ENCODE measurements around the gene MAP7. TPM values are rescaled to one million over a fixed set of nuclear protein-coding genes. Genes with fewer than 3 reads are reported as not detected.
"Not testable (repeated sequence)": the region's sequence is repeated elsewhere in the genome, so short reads cannot be mapped to it uniquely, and the experiment has no call there.

The MAP7 gene
- total RNA-seq, 1 donor from 2014 or later: 3.9 TPM

GRCh38 chr6:136487759-136488425 lies 62.3 kb downstream of the MAP7 start:
- no peak for DNase-seq
- no peak for ATAC-seq
- intact Hi-C loops (cut with micrococcal nuclease): no loop called here

- ATAC-seq: peak; percentile 69
- intact Hi-C loops (cut with micrococcal nuclease): no loop called here
Observed at GRCh38 chr6:136486357-136486756, 63.9 kb downstream of the MAP7 start.

GRCh38 chr6:136483906-136484305 lies 66.3 kb downstream of the MAP7 start:
- ATAC-seq (no peak), DNase-seq (no peak)
- intact Hi-C loops (cut with micrococcal nuclease): no loop called here

More at GRCh38 chr6:136486357-136486756, 63.9 kb downstream of the MAP7 start:
- no peak for DNase-seq

GRCh38 chr6:136483005-136483404 lies 67.2 kb downstream of the MAP7 start:
- intact Hi-C loops (cut with micrococcal nuclease); DNase-seq; ATAC-seq: not testable (repeated sequence)

- DNase-seq: no peak
- intact Hi-C loops (cut with micrococcal nuclease): no loop called here
- ATAC-seq: no peak
Observed at GRCh38 chr6:136477548-136477947, 72.7 kb downstream of the MAP7 start.

GRCh38 chr6:136475686-136476085 lies 74.5 kb downstream of the MAP7 start:
- DNase-seq (no peak), ATAC-seq (no peak)
- intact Hi-C loops (cut with micrococcal nuclease): no loop called here

- intact Hi-C loops (cut with micrococcal nuclease): no loop called here
- DNase-seq (no peak), ATAC-seq (no peak)
Observed at GRCh38 chr6:136474241-136474640, 76.0 kb downstream of the MAP7 start.

GRCh38 chr6:136471922-136472321 lies 78.3 kb downstream of the MAP7 start:
- DNase-seq (no peak), ATAC-seq (no peak)
- intact Hi-C loops (cut with micrococcal nuclease): no loop called here

- intact Hi-C loops (cut with micrococcal nuclease): no loop called here
- DNase-seq: no peak
- ATAC-seq: no peak
Observed at GRCh38 chr6:136471372-136471771, 78.8 kb downstream of the MAP7 start.

- ATAC-seq (no peak), DNase-seq (no peak)
- intact Hi-C loops (cut with micrococcal nuclease): no loop called here
Observed at GRCh38 chr6:136470044-136470443, 80.2 kb downstream of the MAP7 start.

GRCh38 chr6:136469154-136469553 lies 81.1 kb downstream of the MAP7 start:
- no peak for ATAC-seq
- DNase-seq: no peak
- intact Hi-C loops (cut with micrococcal nuclease): no loop called here

- ATAC-seq (no peak), DNase-seq (no peak)
- intact Hi-C loops (cut with micrococcal nuclease): no loop called here
Observed at GRCh38 chr6:136468711-136469110, 81.5 kb downstream of the MAP7 start.

GRCh38 chr6:136467186-136467585 lies 83.0 kb downstream of the MAP7 start:
- ATAC-seq (no peak), DNase-seq (no peak)
- intact Hi-C loops (cut with micrococcal nuclease): no loop called here

- no peak for ATAC-seq
- intact Hi-C loops (cut with micrococcal nuclease): no loop called here
- DNase-seq: no peak
Observed at GRCh38 chr6:136466777-136467176, 83.4 kb downstream of the MAP7 start.

GRCh38 chr6:136465766-136466303 lies 84.4 kb downstream of the MAP7 start:
- ATAC-seq (no peak), DNase-seq (no peak)
- intact Hi-C loops (cut with micrococcal nuclease): no loop called here

- ATAC-seq: no peak
- DNase-seq: no peak
- intact Hi-C loops (cut with micrococcal nuclease): no loop called here
Observed at GRCh38 chr6:136464874-136465273, 85.3 kb downstream of the MAP7 start.

- DNase-seq (no peak), ATAC-seq (no peak)
- intact Hi-C loops (cut with micrococcal nuclease): no loop called here
Observed at GRCh38 chr6:136464148-136464547, 86.1 kb downstream of the MAP7 start.

GRCh38 chr6:136463743-136464142 lies 86.5 kb downstream of the MAP7 start:
- DNase-seq (no peak), ATAC-seq (no peak)
- intact Hi-C loops (cut with micrococcal nuclease): no loop called here

GRCh38 chr6:136446579-136447187 lies 103.5 kb downstream of the MAP7 start:
- no peak for ATAC-seq
- DNase-seq: no peak
- intact Hi-C loops (cut with micrococcal nuclease): no loop called here

GRCh38 chr6:136446145-136446544 lies 104.1 kb downstream of the MAP7 start:
- ATAC-seq (no peak), DNase-seq (no peak)
- intact Hi-C loops (cut with micrococcal nuclease): no loop called here

- no peak for DNase-seq
- no peak for ATAC-seq
- intact Hi-C loops (cut with micrococcal nuclease): no loop called here
Observed at GRCh38 chr6:136445063-136445462, 105.2 kb downstream of the MAP7 start.
